Mesenchymal stem cell (in vitro differentiated cells and primary cell): ENCODE measurements around the gene MTHFD1L.

Source experiments
- DNase-seq: peaks from one replicate; pipeline ENCODE4 v3.0.0-alpha.2; 2013
- H2AFZ ChIP-seq: one replicate; pipeline ENCODE4 v1.6.1; 2013; ENCODE audit warnings: low read depth, mild to moderate bottlenecking, control low read depth, inconsistent platforms, low read length, moderate library complexity
- H2AK5ac ChIP-seq: 2 replicates; pipeline ENCODE4 v1.6.1; 2013; ENCODE audit warnings: low read length, moderate library complexity, mild to moderate bottlenecking, inconsistent platforms; ENCODE audit not compliant: severe bottlenecking
- H2BK120ac ChIP-seq: one replicate; pipeline ENCODE4 v1.6.1; 2013; ENCODE audit warnings: low read depth, mild to moderate bottlenecking, inconsistent platforms, low read length, moderate library complexity
- H2BK12ac ChIP-seq, 2 experiments: one replicate each; pipeline ENCODE4 v1.6.1; 2013; ENCODE audit warnings: inconsistent platforms in 2 of 2, low read length in 2 of 2, mild to moderate bottlenecking in 2 of 2, moderate library complexity in 2 of 2, control low read depth in 1 of 2
- H2BK15ac ChIP-seq: one replicate; pipeline ENCODE4 v1.6.1; 2013; ENCODE audit warnings: mild to moderate bottlenecking, low read depth, inconsistent platforms; ENCODE audit not compliant: poor library complexity, severe bottlenecking
- H2BK5ac ChIP-seq: 2 replicates; pipeline ENCODE4 v1.6.1; 2013; ENCODE audit warnings: low read depth, mild to moderate bottlenecking, low read length, control low read depth, inconsistent platforms; ENCODE audit not compliant: poor library complexity, severe bottlenecking
- H3K14ac ChIP-seq, 2 experiments: one replicate each; pipeline ENCODE4 v1.6.1; 2013; ENCODE audit warnings: inconsistent platforms in 2 of 2, low read length in 2 of 2, control low read depth in 1 of 2, mild to moderate bottlenecking in 1 of 2, moderate library complexity in 1 of 2
- H3K18ac ChIP-seq, 2 experiments: one replicate each; pipeline ENCODE4 v1.6.1; 2013; ENCODE audit warnings: inconsistent platforms in 2 of 2, low read length in 2 of 2, control low read depth in 1 of 2, low read depth in 1 of 2, mild to moderate bottlenecking in 1 of 2
- H3K23ac ChIP-seq, 2 experiments: one replicate each; pipeline ENCODE4 v1.6.1; 2013; ENCODE audit warnings: inconsistent platforms in 2 of 2, low read length in 2 of 2, mild to moderate bottlenecking in 2 of 2, moderate library complexity in 2 of 2, control low read depth in 1 of 2
- H3K27ac ChIP-seq: 2 replicates; pipeline ENCODE4 v1.5.1; 2013; ENCODE audit warnings: mild to moderate bottlenecking, moderate library complexity, low read length, control low read depth, inconsistent platforms; ENCODE audit not compliant: poor library complexity, severe bottlenecking
- H3K27me3 ChIP-seq, 2 experiments: 2 replicates each; pipeline versions ENCODE4 v1.6.1 to v1.7.0; 2013; ENCODE audit warnings: low read length in 2 of 2, mild to moderate bottlenecking in 2 of 2, moderate library complexity in 2 of 2, control low read depth in 1 of 2, inconsistent platforms in 1 of 2; ENCODE audit not compliant: control insufficient read depth in 1 of 2, insufficient read depth in 1 of 2
- H3K36me3 ChIP-seq, 2 experiments: 2 replicates each; pipeline versions ENCODE4 v1.6.1 to v1.7.0; 2013; ENCODE audit warnings: low read length in 2 of 2, control low read depth in 1 of 2, inconsistent platforms in 1 of 2, low read depth in 1 of 2, mild to moderate bottlenecking in 1 of 2; ENCODE audit not compliant: insufficient read depth in 2 of 2, control insufficient read depth in 1 of 2
- H3K4ac ChIP-seq, 2 experiments: one replicate each; pipeline ENCODE4 v1.6.1; 2013; ENCODE audit warnings: inconsistent platforms in 2 of 2, low read length in 2 of 2, mild to moderate bottlenecking in 2 of 2, moderate library complexity in 2 of 2, control low read depth in 1 of 2, low read depth in 1 of 2
- H3K4me1 ChIP-seq: 2 replicates; pipeline ENCODE4 v1.6.1; 2013; ENCODE audit warnings: low read depth, low read length, control low read depth; ENCODE audit not compliant: control insufficient read depth, insufficient read depth
- H3K4me2 ChIP-seq: 2 replicates; pipeline ENCODE4 v1.6.1; 2013; ENCODE audit warnings: low read length, mild to moderate bottlenecking, inconsistent platforms; ENCODE audit not compliant: poor library complexity, severe bottlenecking
- H3K4me3 ChIP-seq, 2 experiments: 2 replicates each; pipeline versions ENCODE4 v1.5.1 to v1.7.0; 2013; ENCODE audit warnings: low read length in 2 of 2, mild to moderate bottlenecking in 2 of 2, control low read depth in 1 of 2, low read depth in 1 of 2; ENCODE audit not compliant: insufficient read depth in 1 of 2
- H3K79me1 ChIP-seq: replicated peaks from 2 replicates; pipeline ENCODE4 v1.6.1; 2013; ENCODE audit warnings: mild to moderate bottlenecking, control low read depth, low read length, inconsistent platforms; ENCODE audit not compliant: poor library complexity, severe bottlenecking
- H3K9ac ChIP-seq: 2 replicates; pipeline ENCODE4 v1.7.0; 2013; ENCODE audit warnings: mild to moderate bottlenecking, low read length, moderate library complexity
- H3K9me3 ChIP-seq: 2 replicates; pipeline ENCODE4 v1.7.0; 2013; ENCODE audit warnings: mild to moderate bottlenecking, low read length; ENCODE audit not compliant: control insufficient read depth
- H4K8ac ChIP-seq: one replicate; pipeline ENCODE4 v1.6.1; 2013; ENCODE audit warnings: inconsistent platforms, mild to moderate bottlenecking, low read length, moderate library complexity
- H4K91ac ChIP-seq: one replicate; pipeline ENCODE4 v1.6.1; 2013; ENCODE audit warnings: mild to moderate bottlenecking, low read length, inconsistent platforms
- WGBS: methylation state at CpG from one replicate; pipeline ENCODE4 v1.1.7; 2013; ENCODE audit warnings: mixed read lengths; 5-methylcytosine and 5-hydroxymethylcytosine counted together

MTHFD1L gene

GRCh38 chr6:150969901-150970300 lies 104.4 kb downstream of the MTHFD1L start:
- DNase-seq, result no peak
- 100% methylated on average over 3 of the region's 4 CpGs for WGBS
- no peaks in the 10 kb centered on the region for H3K27me3 ChIP-seq
- no peak overlapping the region for H3K9ac ChIP-seq
- peaks cover 13% of the 10 kb centered on the region for H3K79me1 ChIP-seq
- no peak overlapping the region for H2BK12ac ChIP-seq
- H2AK5ac ChIP-seq, result no peak overlapping the region
- H2BK5ac ChIP-seq, result no peak overlapping the region
- H3K14ac ChIP-seq, result no peak overlapping the region
- peaks cover 5% of the 10 kb centered on the region for H3K4me1 ChIP-seq
- H4K8ac ChIP-seq, result no peak overlapping the region
- H4K91ac ChIP-seq, result no peak overlapping the region
- no peak overlapping the region for H3K23ac ChIP-seq
- H2BK120ac ChIP-seq, result no peak overlapping the region
- H3K36me3 ChIP-seq, result peaks cover 30 to 62% of the 10 kb centered on the region in 2 experiments
- H3K18ac ChIP-seq, result no peak overlapping the region
- H3K27ac ChIP-seq, result no peak overlapping the region
- no peak overlapping the region for H2AFZ ChIP-seq
- H3K9me3 ChIP-seq, result no peaks in the 10 kb centered on the region
- no peak overlapping the region for H3K4me2 ChIP-seq
- no peak overlapping the region for H2BK15ac ChIP-seq
- H3K4me3 ChIP-seq, result no peak overlapping the region
- no peak overlapping the region for H3K4ac ChIP-seq

DNA sequence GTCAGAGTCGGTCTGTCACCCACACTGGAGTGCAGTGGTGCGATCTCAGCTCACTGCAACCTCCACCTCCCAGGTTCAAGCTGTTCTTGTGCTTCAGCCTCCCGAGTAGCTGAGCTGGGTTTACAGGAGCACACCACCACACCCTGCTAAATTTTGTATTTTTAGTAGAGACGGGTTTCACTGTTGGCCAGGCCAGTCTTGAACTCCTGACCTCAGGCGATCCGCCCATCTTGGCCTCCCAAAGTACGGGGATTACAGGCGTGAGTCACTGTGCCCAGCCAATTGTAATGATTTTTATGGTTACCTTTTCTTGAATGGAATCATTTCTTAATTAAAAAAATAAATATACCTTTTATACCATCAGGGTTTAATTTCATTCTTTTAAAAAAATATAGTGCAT lies 105.7 kb downstream of the MTHFD1L start:
- peaks cover 17% of the 10 kb centered on the region for H3K79me1 ChIP-seq
- H3K9ac ChIP-seq, result no peak overlapping the region
- H3K27ac ChIP-seq, result no peak overlapping the region
- H3K27me3 ChIP-seq, result no peaks in the 10 kb centered on the region
- H2BK5ac ChIP-seq, result no peak overlapping the region
- no peak overlapping the region for H2BK15ac ChIP-seq
- no peak overlapping the region for H3K4me2 ChIP-seq
- no peak for DNase-seq
- H3K4me1 ChIP-seq, result peaks cover 5% of the 10 kb centered on the region
- no peak overlapping the region for H3K18ac ChIP-seq
- no peak overlapping the region for H2BK120ac ChIP-seq
- H2BK12ac ChIP-seq, result no peak overlapping the region
- no peak overlapping the region for H4K8ac ChIP-seq
- H3K23ac ChIP-seq, result no peak overlapping the region
- no peak overlapping the region for H2AFZ ChIP-seq
- WGBS, result 96% methylated on average over 6 of the region's 8 CpGs
- H3K14ac ChIP-seq, result no peak overlapping the region
- H3K36me3 ChIP-seq, result peaks cover 30 to 56% of the 10 kb centered on the region in 2 experiments
- H3K9me3 ChIP-seq, result no peaks in the 10 kb centered on the region
- no peak overlapping the region for H3K4ac ChIP-seq
- no peak overlapping the region for H4K91ac ChIP-seq
- no peak overlapping the region for H3K4me3 ChIP-seq
- H2AK5ac ChIP-seq, result no peak overlapping the region

DNA sequence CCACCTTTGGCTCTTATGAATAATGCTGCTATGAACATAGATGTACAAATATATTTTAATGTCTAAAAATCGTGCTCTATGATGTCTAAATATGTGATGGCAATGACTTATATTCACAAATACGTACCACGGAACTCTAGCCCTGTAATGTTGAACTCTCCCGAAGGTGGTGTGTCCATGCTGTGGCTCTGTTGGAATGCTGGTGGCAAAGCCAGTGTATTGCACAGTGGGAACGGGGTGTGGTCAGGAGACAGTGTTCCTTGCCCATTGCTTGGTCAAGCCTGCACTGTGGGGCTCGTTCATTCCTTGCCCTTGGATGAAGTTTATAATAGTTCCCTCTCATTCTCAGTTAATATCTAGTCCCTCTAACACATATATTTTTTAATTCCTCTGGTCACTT lies 109.6 kb downstream of the MTHFD1L start:
- Histone ChIP-seq H3K27ac (no peak overlapping the region), H2BK120ac (no peak overlapping the region), H3K9ac (no peak overlapping the region), H3K4me1 (peaks cover 2% of the 10 kb centered on the region), H3K36me3 (peaks cover 13 to 44% of the 10 kb centered on the region in 2 experiments), H2AFZ (no peak overlapping the region), H2BK15ac (no peak overlapping the region), H3K4ac (no peak overlapping the region), H3K9me3 (no peaks in the 10 kb centered on the region), H2AK5ac (no peak overlapping the region), H3K79me1 (peaks cover 14% of the 10 kb centered on the region), H3K4me3 (no peak overlapping the region), H3K14ac (no peak overlapping the region), H4K91ac (no peak overlapping the region), H4K8ac (no peak overlapping the region), H3K18ac (no peak overlapping the region), H2BK5ac (no peak overlapping the region), H3K4me2 (no peak overlapping the region), H2BK12ac (no peak overlapping the region), H3K23ac (no peak overlapping the region), H3K27me3 (no peaks in the 10 kb centered on the region)
- WGBS, result 97% methylated on average over 5 of the region's 6 CpGs
- DNase-seq, result no peak

- WGBS, result no CpG with 5 or more reads among the region's 2 CpGs
Observed at GRCh38 chr6:150977281-150977680, 111.8 kb downstream of the MTHFD1L start.

More at GRCh38 chr6:150977281-150977680, 111.8 kb downstream of the MTHFD1L start:
- no peak overlapping the region for H4K8ac ChIP-seq
- no peak overlapping the region for H2BK5ac ChIP-seq
- no peak overlapping the region for H2BK12ac ChIP-seq
- H3K4me1 ChIP-seq, result peaks cover 2% of the 10 kb centered on the region
- peaks cover 14% of the 10 kb centered on the region for H3K79me1 ChIP-seq
- H3K4ac ChIP-seq, result no peak overlapping the region
- no peak overlapping the region for H3K4me2 ChIP-seq
- H3K18ac ChIP-seq, result no peak overlapping the region
- H2AK5ac ChIP-seq, result no peak overlapping the region
- H2AFZ ChIP-seq, result no peak overlapping the region
- H3K36me3 ChIP-seq, result peaks cover 12 to 34% of the 10 kb centered on the region in 2 experiments
- no peak overlapping the region for H4K91ac ChIP-seq
- peak overlapping the region; percentile 51 for H3K9ac ChIP-seq
- no peak overlapping the region for H3K14ac ChIP-seq
- no peaks in the 10 kb centered on the region for H3K27me3 ChIP-seq
- H3K9me3 ChIP-seq, result no peaks in the 10 kb centered on the region
- no peak overlapping the region for H3K4me3 ChIP-seq
- H3K23ac ChIP-seq, result no peak overlapping the region
- DNase-seq, result no peak
- no peak overlapping the region for H2BK120ac ChIP-seq
- no peak overlapping the region for H3K27ac ChIP-seq
- no peak overlapping the region for H2BK15ac ChIP-seq
